HEK293 (cell line): ENCODE measurements around the gene RHBDD2.

ENCODE experiments used
- CTCF ChIA-PET: fragments of 350-600 bp; formaldehyde crosslinking; extraction: SDS; loops from one replicate; lab custom pipeline; 2021; ENCODE audit warnings: antibody characterized with exemption; lab: Yijun Ruan, JAX
- POLR2A ChIA-PET: fragments of 300-600 bp; formaldehyde crosslinking; extraction: SDS; loops from one replicate; lab custom pipeline; 2020; ENCODE audit warnings: antibody characterized with exemption, inconsistent platforms; lab: Yijun Ruan, JAX
- H3K27ac ChIP-seq: fragments of 200-500 bp; sonication (Bioruptor generic); 2 replicates; pipeline ENCODE4 v1.5.1; 2014; ENCODE audit warnings: low read depth, low read length, control low read depth, inconsistent platforms; ENCODE audit errors: extremely low read depth
- H3K36me3 ChIP-seq, 2 experiments: fragments of 200-500 bp in 1 of 2; sonication (Bioruptor generic) in 1 of 2; 1 replicate in 1 of 2; 2 replicates in 1 of 2; pipeline ENCODE4 v1.5.1; 2014 to 2017; ENCODE audit warnings: inconsistent platforms in 2 of 2, low read length in 2 of 2; ENCODE audit not compliant: control insufficient read depth in 2 of 2, insufficient read depth in 1 of 2
- H3K4me1 ChIP-seq: fragments of 200-500 bp; sonication (Bioruptor generic); 2 replicates; pipeline ENCODE4 v1.5.1; 2014; ENCODE audit warnings: mild to moderate bottlenecking, low read length, inconsistent platforms; ENCODE audit not compliant: control insufficient read depth, insufficient read depth
- H3K4me3 ChIP-seq: 2 replicates; pipeline ENCODE4 v1.5.1; 2011; ENCODE audit warnings: low read depth, mild to moderate bottlenecking, control low read depth, low read length, moderate library complexity
- H3K9me3 ChIP-seq: fragments of 200-500 bp; sonication (Bioruptor generic); 2 replicates; pipeline ENCODE4 v1.5.1; 2014; ENCODE audit warnings: low read depth, low read length, inconsistent platforms; ENCODE audit not compliant: control insufficient read depth, insufficient read depth
- GLI4 ChIP-seq: fragments of 450-650 bp; formaldehyde crosslinking; IDR thresholded peaks from 2 replicates; pipeline ENCODE4 v1.5.1; 2016; ENCODE audit warnings: missing biosample characterization, missing genetic modification characterization
- GLIS1 ChIP-seq: fragments of 450-650 bp; formaldehyde crosslinking; IDR thresholded peaks from 2 replicates; pipeline ENCODE4 v1.5.1; 2016; ENCODE audit warnings: missing biosample characterization, missing genetic modification characterization
- GLIS2 ChIP-seq: fragments of 450-650 bp; formaldehyde crosslinking; IDR thresholded peaks from 2 replicates; pipeline ENCODE4 v1.5.1; 2016; ENCODE audit warnings: missing biosample characterization, missing genetic modification characterization
- HIC1 ChIP-seq: fragments of 450-650 bp; formaldehyde crosslinking; IDR thresholded peaks from 2 replicates; pipeline ENCODE4 v1.5.1; 2016; ENCODE audit warnings: missing biosample characterization, missing genetic modification characterization
- KLF16 ChIP-seq: fragments of 450-650 bp; formaldehyde crosslinking; IDR thresholded peaks from 2 replicates; pipeline ENCODE4 v1.5.1; 2017; ENCODE audit warnings: missing biosample characterization, missing genetic modification characterization
- PRDM1 ChIP-seq: fragments of 450-650 bp; formaldehyde crosslinking; IDR thresholded peaks from 2 replicates; pipeline ENCODE4; 2016; ENCODE audit warnings: missing biosample characterization, missing genetic modification characterization
- SCRT2 ChIP-seq: fragments of 450-650 bp; formaldehyde crosslinking; IDR thresholded peaks from 2 replicates; pipeline ENCODE4 v1.5.1; 2016; ENCODE audit warnings: missing biosample characterization, missing genetic modification characterization
- ZBTB10 ChIP-seq: fragments of 450-650 bp; formaldehyde crosslinking; IDR thresholded peaks from 2 replicates; pipeline ENCODE4 v1.5.1; 2016; ENCODE audit warnings: missing biosample characterization, missing genetic modification characterization
- ZFHX2 ChIP-seq: fragments of 450-650 bp; formaldehyde crosslinking; conservative IDR thresholded peaks from 2 replicates; pipeline ENCODE4 v1.5.1; 2016; ENCODE audit warnings: missing biosample characterization, missing genetic modification characterization
- ZNF223 ChIP-seq: fragments of 450-650 bp; formaldehyde crosslinking; IDR thresholded peaks from 2 replicates; pipeline ENCODE4 v1.5.1; 2016; ENCODE audit warnings: missing biosample characterization, missing genetic modification characterization
- ZNF394 ChIP-seq: fragments of 450-650 bp; formaldehyde crosslinking; IDR thresholded peaks from 2 replicates; pipeline ENCODE4 v1.5.1; 2016; ENCODE audit warnings: missing biosample characterization, missing genetic modification characterization, mild to moderate bottlenecking, moderate library complexity, borderline replicate concordance
- ZNF449 ChIP-seq: fragments of 450-650 bp; formaldehyde crosslinking; IDR thresholded peaks from 2 replicates; pipeline ENCODE4 v1.5.1; 2017; ENCODE audit warnings: missing biosample characterization, mild to moderate bottlenecking, missing genetic modification characterization, moderate library complexity
- ZNF580 ChIP-seq: fragments of 450-650 bp; formaldehyde crosslinking; IDR thresholded peaks from 2 replicates; pipeline ENCODE4 v1.5.1; 2016; ENCODE audit warnings: missing biosample characterization, missing genetic modification characterization
- ZNF610 ChIP-seq: fragments of 450-650 bp; formaldehyde crosslinking; IDR thresholded peaks from 2 replicates; pipeline ENCODE4 v1.5.1; 2016; ENCODE audit warnings: missing biosample characterization, missing genetic modification characterization, borderline replicate concordance
- ZNF664 ChIP-seq: fragments of 450-650 bp; formaldehyde crosslinking; IDR thresholded peaks from 2 replicates; pipeline ENCODE4 v1.5.1; 2016; ENCODE audit warnings: missing biosample characterization, missing genetic modification characterization
- ZNF768 ChIP-seq: fragments of 450-650 bp; formaldehyde crosslinking; IDR thresholded peaks from 2 replicates; pipeline ENCODE4 v1.5.1; 2018; ENCODE audit warnings: missing biosample characterization, mild to moderate bottlenecking, missing genetic modification characterization
- TF ChIP-seq, protein P1 (sequence below): fragments of 450-650 bp; formaldehyde crosslinking; optimal IDR thresholded peaks from 2 replicates; pipeline ENCODE3; 2016; ENCODE audit warnings: missing biosample characterization, mild to moderate bottlenecking, missing genetic modification characterization
- TF ChIP-seq, protein P2 (sequence below): fragments of 450-650 bp; formaldehyde crosslinking; IDR thresholded peaks from 2 replicates; pipeline ENCODE4 v1.5.1; 2016; ENCODE audit warnings: missing biosample characterization, missing genetic modification characterization

Gene RHBDD2

DNA sequence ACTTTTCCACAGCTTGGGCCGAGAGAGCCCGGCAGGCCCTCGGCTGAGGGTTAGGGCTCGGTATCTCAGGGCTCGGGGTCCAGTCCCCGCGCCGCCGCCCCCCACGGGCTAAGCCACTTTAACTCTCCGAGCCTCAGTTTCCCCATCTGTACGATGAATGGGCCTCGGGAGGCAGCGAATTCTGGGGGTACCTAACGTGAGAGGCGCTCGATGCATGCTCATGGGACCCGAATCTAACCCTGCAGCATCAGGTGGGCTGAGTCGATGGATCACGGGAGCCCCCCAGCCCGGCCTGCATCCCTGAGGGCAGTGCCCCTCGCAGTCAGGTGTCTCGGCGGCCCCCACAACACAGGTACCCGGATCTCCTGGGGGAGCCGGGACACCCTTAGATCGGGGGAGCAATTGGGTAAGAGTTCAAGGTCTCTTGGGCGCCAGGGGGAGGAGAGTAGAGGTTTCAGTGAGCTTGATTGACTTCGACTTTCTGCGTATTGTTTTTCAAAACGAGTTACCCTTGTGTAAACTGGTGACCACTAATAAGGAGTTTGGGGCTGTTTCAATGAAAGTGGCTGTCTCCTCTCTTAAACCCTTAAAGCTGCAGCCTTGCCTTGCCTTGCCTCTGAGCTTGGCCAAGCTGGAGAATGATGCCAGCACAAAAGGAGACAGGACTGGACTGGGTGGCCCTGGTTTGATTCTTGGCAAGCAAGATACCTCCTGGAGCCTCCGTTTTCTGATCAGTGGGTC lies 36.8 kb downstream of the RHBDD2 start:
- peak overlapping the region; percentile 50; the same call in 1 of the 2 replicates for H3K27ac ChIP-seq
- POLR2A ChIA-PET = interaction anchor here (0.5 to 2.6 kb wide), 18 partner anchors 9 to 403 kb away, joined by 3 to 9 read pairs (median 3); partner anchors contain the start of gene RHBDD2
- 0 out of 2 replicates have a peak, but pooled peaks cover 3% of the 10 kb centered on the region for H3K4me1 ChIP-seq

DNA sequence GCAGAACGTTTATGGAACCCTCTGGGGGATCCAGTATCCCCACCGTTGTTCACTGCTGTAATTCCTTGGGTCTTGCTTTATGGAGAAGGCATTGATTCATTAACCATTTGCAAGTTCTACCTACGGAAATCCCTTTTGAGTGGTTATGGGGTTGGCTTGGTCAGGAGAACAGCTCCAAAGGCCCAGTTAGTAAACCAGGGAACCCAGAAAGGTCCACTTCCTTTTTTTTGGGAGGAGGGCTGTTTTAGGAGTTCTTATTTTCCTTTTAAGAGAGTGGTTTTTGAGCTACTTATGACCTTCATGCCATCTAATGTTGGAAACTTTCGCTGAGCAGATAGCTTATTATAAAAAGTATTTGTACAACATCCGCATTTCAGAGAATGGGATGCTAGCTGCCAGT lies 37.4 kb downstream of the RHBDD2 start:
- CTCF ChIA-PET = interaction anchor here (0.7 to 2.0 kb wide), 3 partner anchors 35 to 104 kb away, joined by 3 to 8 read pairs (median 5); no protein-coding TSS in a partner anchor
- 0 out of 2 replicates have a peak, but pooled peaks cover 3% of the 10 kb centered on the region for H3K4me1 ChIP-seq
- POLR2A ChIA-PET = interaction anchor here (0.5 to 2.6 kb wide), 10 partner anchors 13 to 82 kb away, joined by 3 to 8 read pairs (median 4); partner anchors contain the start of gene RHBDD2
- no peak overlapping the region for H3K27ac ChIP-seq
- H3K9me3 ChIP-seq = no peaks in the 10 kb centered on the region
- no peak overlapping the region for H3K4me3 ChIP-seq
- no peaks in the 10 kb centered on the region for H3K36me3 ChIP-seq
- TF ChIP-seq KLF16 = no peak
- TF ChIP-seq ZNF664 (tag by site-specific recombination) = no peak
- TF ChIP-seq, protein P1, sequence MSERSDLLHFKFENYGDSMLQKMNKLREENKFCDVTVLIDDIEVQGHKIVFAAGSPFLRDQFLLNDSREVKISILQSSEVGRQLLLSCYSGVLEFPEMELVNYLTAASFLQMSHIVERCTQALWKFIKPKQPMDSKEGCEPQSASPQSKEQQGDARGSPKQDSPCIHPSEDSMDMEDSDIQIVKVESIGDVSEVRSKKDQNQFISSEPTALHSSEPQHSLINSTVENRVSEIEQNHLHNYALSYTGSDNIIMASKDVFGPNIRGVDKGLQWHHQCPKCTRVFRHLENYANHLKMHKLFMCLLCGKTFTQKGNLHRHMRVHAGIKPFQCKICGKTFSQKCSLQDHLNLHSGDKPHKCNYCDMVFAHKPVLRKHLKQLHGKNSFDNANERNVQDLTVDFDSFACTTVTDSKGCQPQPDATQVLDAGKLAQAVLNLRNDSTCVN (tag by site-specific recombination) = no peak
- TF ChIP-seq, protein P2, sequence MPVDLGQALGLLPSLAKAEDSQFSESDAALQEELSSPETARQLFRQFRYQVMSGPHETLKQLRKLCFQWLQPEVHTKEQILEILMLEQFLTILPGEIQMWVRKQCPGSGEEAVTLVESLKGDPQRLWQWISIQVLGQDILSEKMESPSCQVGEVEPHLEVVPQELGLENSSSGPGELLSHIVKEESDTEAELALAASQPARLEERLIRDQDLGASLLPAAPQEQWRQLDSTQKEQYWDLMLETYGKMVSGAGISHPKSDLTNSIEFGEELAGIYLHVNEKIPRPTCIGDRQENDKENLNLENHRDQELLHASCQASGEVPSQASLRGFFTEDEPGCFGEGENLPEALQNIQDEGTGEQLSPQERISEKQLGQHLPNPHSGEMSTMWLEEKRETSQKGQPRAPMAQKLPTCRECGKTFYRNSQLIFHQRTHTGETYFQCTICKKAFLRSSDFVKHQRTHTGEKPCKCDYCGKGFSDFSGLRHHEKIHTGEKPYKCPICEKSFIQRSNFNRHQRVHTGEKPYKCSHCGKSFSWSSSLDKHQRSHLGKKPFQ (tag by site-specific recombination) = no peak
- TF ChIP-seq ZNF768 (tag by site-specific recombination) = no peak
- TF ChIP-seq ZNF610 (tag by site-specific recombination) = no peak

More for the DNA sequence above, 36.8 kb downstream of the RHBDD2 start:
- H3K36me3 ChIP-seq = no peaks in the 10 kb centered on the region
- TF ChIP-seq ZNF223 (tag by site-specific recombination) (no peak), PRDM1 (peak; percentile 58), ZNF449 (0 out of 2 replicates have a peak, but pooled peaks have one; percentile 1), SCRT2 (tag by site-specific recombination) (peak; percentile 74), GLI4 (tag by site-specific recombination) (no peak), HIC1 (tag by site-specific recombination) (no peak; the same call in 1 of the 2 replicates), ZBTB10 (tag by site-specific recombination) (peak; percentile 12; the same call in 1 of the 2 replicates), GLIS1 (peak; percentile 36; the same call in 1 of the 2 replicates), GLIS2 (tag by site-specific recombination) (peak; percentile 38; the same call in 1 of the 2 replicates), ZNF394 (tag by site-specific recombination) (0 out of 2 replicates have a peak, but pooled peaks have one; percentile 1), ZFHX2 (tag by site-specific recombination) (no peak), ZNF580 (tag by site-specific recombination) (no peak)
- TF ChIP-seq, all 188 proteins: peak for 7
- CTCF ChIA-PET = interaction anchor here (0.6 to 2.0 kb wide), 4 partner anchors 36 to 105 kb away, joined by 3 to 8 read pairs (median 4); no protein-coding TSS in a partner anchor
- H3K9me3 ChIP-seq = no peaks in the 10 kb centered on the region
- peak overlapping the region; percentile 85 for H3K4me3 ChIP-seq
